Endothelial cell of umbilical vein (primary cell): ENCODE results near the gene CDCA3. TPM values are rescaled to one million over a fixed set of nuclear protein-coding genes. Genes with fewer than 3 reads are reported as not detected.

Experiments used
- BruUV-seq: library from RNA; stranded (reverse); fragments of 400-500 nt; replicated peaks from 2 replicates; lab custom pipeline; 2021; lab: Mats Ljungman, UMichigan
- CTCF ChIA-PET: fragments of 300-600, 350-600 bp; sonication (Branson Sonifier 250); formaldehyde crosslinking; loops from one replicate; lab custom pipeline; 2021; ENCODE audit warnings: antibody characterized with exemption, inconsistent platforms; lab: Charles Lee
- POLR2A ChIA-PET: fragments of 300-600, 350-600 bp; sonication (Branson Sonifier 250); formaldehyde crosslinking; loops from one replicate; lab custom pipeline; 2021; ENCODE audit warnings: antibody characterized with exemption, inconsistent platforms; lab: Charles Lee
- DNase-seq: peaks from one replicate; pipeline ENCODE4 v3.0.0-alpha.2; 2011; ENCODE audit warnings: low read depth, low spot score
- FAIRE-seq: peaks from 2 replicates; lab custom pipeline; 2011; peaks lifted over from hg19 to GRCh38; lab: Jason Lieb, UNC
- H2AFZ ChIP-seq: 2 replicates; pipeline ENCODE4 v1.6.0; 2012; ENCODE audit warnings: low read depth, low read length, control low read depth, inconsistent platforms
- H3K27ac ChIP-seq: 2 replicates; pipeline ENCODE4 v1.5.1; 2011; ENCODE audit warnings: low read depth, mild to moderate bottlenecking, control low read depth, low read length, moderate library complexity; ENCODE audit not compliant: insufficient read depth
- H3K27me3 ChIP-seq, 2 experiments: 2 replicates each; pipeline versions ENCODE4 v1.6.0 to v1.6.1; 2011; ENCODE audit warnings: low read length in 2 of 2, mixed read lengths in 1 of 2; ENCODE audit not compliant: control insufficient read depth in 2 of 2, insufficient read depth in 2 of 2
- H3K36me3 ChIP-seq, 2 experiments: 2 replicates in 1 of 2; 3 replicates in 1 of 2; pipeline ENCODE4 v1.5.1; 2011; ENCODE audit warnings: low read length in 2 of 2, mild to moderate bottlenecking in 1 of 2, moderate library complexity in 1 of 2; ENCODE audit not compliant: control insufficient read depth in 2 of 2, insufficient read depth in 2 of 2; ENCODE audit errors: extremely low read depth in 1 of 2
- H3K4me1 ChIP-seq: 3 replicates; pipeline ENCODE4 v1.5.1; 2011; ENCODE audit warnings: mild to moderate bottlenecking, low read length; ENCODE audit not compliant: control insufficient read depth, insufficient read depth; ENCODE audit errors: extremely low read depth
- H3K4me2 ChIP-seq: 2 replicates; pipeline ENCODE4 v1.6.1; 2011; ENCODE audit warnings: low read length, control low read depth, mixed read lengths; ENCODE audit not compliant: insufficient read depth
- H3K4me3 ChIP-seq, 3 experiments: fragments of 200-600 bp in 1 of 3; sonication (generic), shearing (Covaris generic) in 1 of 3; replicated peaks in 1 of 3; 2 replicates each; pipeline ENCODE4 v1.5.1; 2011 to 2016; ENCODE audit warnings: control low read depth in 3 of 3, low read length in 3 of 3, mild to moderate bottlenecking in 2 of 3, inconsistent platforms in 1 of 3, low read depth in 1 of 3, moderate library complexity in 1 of 3; ENCODE audit not compliant: insufficient read depth in 1 of 3
- H3K79me2 ChIP-seq: 2 replicates; pipeline ENCODE4 v1.6.0; 2012; ENCODE audit warnings: low read length, inconsistent platforms; ENCODE audit not compliant: control insufficient read depth, insufficient read depth
- H3K9ac ChIP-seq: replicated peaks from 2 replicates; pipeline ENCODE3; 2011; ENCODE audit warnings: low read length, control low read depth; ENCODE audit not compliant: insufficient read depth; ENCODE audit errors: extremely low read depth
- H3K9me1 ChIP-seq: replicated peaks from 3 replicates; pipeline ENCODE4 v1.6.0; 2011; ENCODE audit warnings: mild to moderate bottlenecking, low read length; ENCODE audit not compliant: control insufficient read depth, insufficient read depth; ENCODE audit errors: extremely low read depth
- H3K9me3 ChIP-seq: replicated peaks from 2 replicates; pipeline ENCODE4 v1.5.1; 2012; ENCODE audit warnings: low read length, inconsistent platforms; ENCODE audit not compliant: control insufficient read depth, insufficient read depth
- H4K20me1 ChIP-seq: replicated peaks from 2 replicates; pipeline ENCODE3; 2011; ENCODE audit warnings: mild to moderate bottlenecking, low read length; ENCODE audit not compliant: control insufficient read depth, insufficient read depth; ENCODE audit errors: extremely low read depth
- EZH2 ChIP-seq: IDR thresholded peaks from 2 replicates; pipeline ENCODE4 v1.6.1; 2012; ENCODE audit warnings: borderline replicate concordance, low read depth, mild to moderate bottlenecking, moderate library complexity, low read length, inconsistent platforms; ENCODE audit not compliant: severe bottlenecking
- FOS ChIP-seq: IDR thresholded peaks from 2 replicates; pipeline ENCODE4 v1.6.1; 2011; ENCODE audit warnings: mild to moderate bottlenecking, low read length, moderate library complexity, borderline replicate concordance; ENCODE audit not compliant: insufficient read depth
- GATA2 ChIP-seq: IDR thresholded peaks from 2 replicates; pipeline ENCODE4 v1.7.0; 2011; ENCODE audit warnings: low read depth, mild to moderate bottlenecking, moderate library complexity, mixed read lengths, low read length; ENCODE audit not compliant: insufficient read length, insufficient read depth
- JUN ChIP-seq: IDR thresholded peaks from 2 replicates; pipeline ENCODE4 v1.6.1; 2011; ENCODE audit warnings: borderline replicate concordance, low read depth; ENCODE audit not compliant: insufficient read length, insufficient read depth
- MAX ChIP-seq: IDR thresholded peaks from 2 replicates; pipeline ENCODE4 v1.6.1; 2011; ENCODE audit not compliant: insufficient read depth, insufficient read length
- MYC ChIP-seq: IDR thresholded peaks from one replicate; pipeline ENCODE4 v1.6.1; 2011; ENCODE audit warnings: mild to moderate bottlenecking, low read depth, low read length
- POLR2A ChIP-seq: IDR thresholded peaks from 2 replicates; pipeline ENCODE4 v1.6.1; 2012; ENCODE audit warnings: low read depth, mild to moderate bottlenecking, control low read depth, low read length
- POLR2AphosphoS5 ChIP-seq: IDR thresholded peaks from 2 replicates; pipeline ENCODE4 v1.6.1; 2012; ENCODE audit warnings: low read depth, mild to moderate bottlenecking, control low read depth, low read length, moderate library complexity; ENCODE audit not compliant: insufficient read depth
- dilution Hi-C: fragments of 300-500 bp; cut with MboI; formaldehyde crosslinking; loops from one replicate; pipeline ENCODE4 v1.15.0; 2019; ENCODE audit warnings: low sequenced_read_pairs; ENCODE audit not compliant: extremely low pct_ligation_motif_present
- intact Hi-C: fragments of 100-400 bp; cut with micrococcal nuclease; formaldehyde crosslinking; loops from one replicate; pipeline ENCODE4 v1.10.0; 2022
- polyA plus RNA-seq, 4 experiments: library from polyadenylated mRNA; depleted of rRNA in 3 of 4; stranded (reverse) in 3 of 4; unstranded in 1 of 4; fragments of >200 nt; gene quantifications; 2 replicates each; pipeline versions ENCODE4 v1.2.1 to v1.2.3, GENCODE V29; 2011 to 2012; ENCODE audit warnings: missing spikeins in 1 of 4
- total RNA-seq: library from RNA; stranded (reverse); gene quantifications from 2 replicates; pipeline ENCODE4 v1.2.3, GENCODE V29; 2021
- TF ChIP-seq, protein P1 (sequence below), 2 donors: IDR thresholded peaks; 1 replicate in 1 of 2; 2 replicates in 1 of 2; pipeline ENCODE4 v1.5.1; 2011; ENCODE audit warnings: low read length in 2 of 2, mild to moderate bottlenecking in 2 of 2, moderate library complexity in 2 of 2, control low read depth in 1 of 2, inconsistent platforms in 1 of 2, low read depth in 1 of 2; ENCODE audit not compliant: insufficient read depth in 1 of 2; ENCODE audit errors: extremely low read depth in 1 of 2

Gene CDCA3
- total and polyA plus RNA-seq, 2 donors (not counting 3 experiments of a cell fraction or from before 2014, with no cell fraction given): 44.3 to 53.5 TPM

DNA sequence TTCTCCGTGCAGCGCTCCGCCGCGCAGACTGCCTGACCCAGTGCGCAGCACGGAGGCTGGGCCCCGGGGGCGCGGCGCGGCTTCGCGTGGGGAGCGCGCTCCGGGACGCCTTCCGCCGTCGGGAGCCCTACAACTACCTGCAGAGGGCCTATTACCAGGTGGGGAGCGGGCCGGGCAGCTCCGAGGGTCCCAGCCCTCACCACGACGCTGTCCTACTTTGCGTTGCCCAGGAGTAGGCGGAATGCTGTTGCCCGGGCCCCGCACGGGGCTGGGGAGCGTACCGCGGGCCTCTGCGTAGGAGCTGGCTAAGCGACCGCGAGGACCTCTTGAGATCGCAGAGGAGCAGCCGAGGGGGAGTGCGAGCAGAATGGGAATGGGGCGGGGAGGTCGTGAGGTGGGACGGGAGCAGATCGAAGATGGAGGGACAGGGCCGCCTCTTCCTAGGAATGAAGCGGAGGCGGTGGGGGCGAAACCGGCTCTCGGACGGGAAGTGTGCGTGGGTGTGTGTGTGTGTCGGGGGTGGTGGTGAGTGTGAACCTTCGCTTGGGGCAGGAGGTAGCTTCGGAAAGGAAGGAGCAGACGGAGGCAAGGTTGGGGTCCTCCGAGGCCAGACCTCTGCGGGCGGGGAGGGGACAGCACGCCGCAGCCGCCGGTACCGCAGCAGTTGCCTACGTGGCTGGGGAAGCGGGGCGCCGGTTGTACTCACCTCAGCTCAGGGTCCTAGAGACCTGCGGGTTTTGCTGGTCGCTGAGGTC is 22.1 kb downstream of the CDCA3 start:
- peak overlapping the region; percentile 76 for H3K9ac ChIP-seq

DNA sequence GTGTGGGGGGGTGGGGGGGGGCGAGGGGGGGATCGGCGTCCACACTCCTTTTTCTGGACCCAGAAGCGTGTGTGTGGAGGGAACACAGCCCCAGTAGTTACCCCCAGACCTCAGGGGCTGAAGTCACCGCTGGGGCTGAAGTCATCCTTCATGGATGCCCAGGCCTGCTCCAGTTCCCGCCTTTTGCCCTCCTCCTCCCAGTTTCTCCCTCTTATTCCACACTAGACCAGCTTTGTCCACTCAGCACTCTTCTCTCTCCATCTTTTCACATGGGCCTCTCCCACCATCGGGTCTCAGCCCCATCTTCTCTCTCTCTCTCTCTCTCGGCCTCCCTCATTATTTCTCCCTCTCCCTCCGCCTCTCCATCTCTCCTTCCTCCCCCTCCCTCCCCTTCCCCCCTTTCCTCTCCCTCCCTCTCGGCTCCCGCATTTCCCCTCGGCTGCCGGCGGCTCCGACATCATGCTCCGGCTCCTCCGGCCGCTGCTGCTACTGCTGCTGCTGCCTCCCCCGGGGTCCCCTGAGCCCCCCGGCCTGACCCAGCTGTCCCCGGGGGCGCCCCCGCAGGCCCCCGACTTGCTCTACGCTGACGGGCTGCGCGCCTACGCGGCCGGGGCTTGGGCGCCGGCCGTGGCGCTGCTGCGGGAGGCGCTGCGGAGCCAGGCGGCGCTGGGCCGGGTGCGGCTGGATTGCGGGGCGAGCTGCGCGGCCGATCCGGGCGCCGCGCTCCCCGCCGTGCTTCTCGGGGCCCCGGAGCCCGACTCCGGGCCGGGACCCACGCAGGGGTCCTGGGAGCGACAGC is 22.9 kb downstream of the CDCA3 start, which contains the start of gene P3H3:
Gene P3H3 (plus strand): TSS at position 426 of the 799 bp plus-strand sequence. CDS start 34 bp downstream, at position 460.
- H3K79me2 ChIP-seq: peaks cover 25% of the 10 kb centered on the region
- peak within 1 kb of the TSS; percentile 29 for H3K27ac ChIP-seq
- peak within 1 kb of the TSS; percentile 84 for H2AFZ ChIP-seq
- peaks cover 20% of the 10 kb centered on the region for H3K4me1 ChIP-seq
- H3K9ac ChIP-seq: peak within 1 kb of the TSS; percentile 76
- ChIA-PET POLR2A (interaction anchor here (1.2 kb wide), 1 partner anchor 75 kb away, joined by 3 read pairs; the partner anchor contains the start of gene MLF2), CTCF (interaction anchor here (0.6 to 12.0 kb wide), 6 partner anchors 47 to 208 kb away, joined by 3 to 148 read pairs (median 7); partner anchors contain the start of genes MLF2 and PTMS)
- peak; percentile 56 for DNase-seq
- no TSS peak for BruUV-seq
- H3K4me3 ChIP-seq: peak within 1 kb of the TSS; percentile 62 to 89 (median 80)
- TF ChIP-seq, protein P1, sequence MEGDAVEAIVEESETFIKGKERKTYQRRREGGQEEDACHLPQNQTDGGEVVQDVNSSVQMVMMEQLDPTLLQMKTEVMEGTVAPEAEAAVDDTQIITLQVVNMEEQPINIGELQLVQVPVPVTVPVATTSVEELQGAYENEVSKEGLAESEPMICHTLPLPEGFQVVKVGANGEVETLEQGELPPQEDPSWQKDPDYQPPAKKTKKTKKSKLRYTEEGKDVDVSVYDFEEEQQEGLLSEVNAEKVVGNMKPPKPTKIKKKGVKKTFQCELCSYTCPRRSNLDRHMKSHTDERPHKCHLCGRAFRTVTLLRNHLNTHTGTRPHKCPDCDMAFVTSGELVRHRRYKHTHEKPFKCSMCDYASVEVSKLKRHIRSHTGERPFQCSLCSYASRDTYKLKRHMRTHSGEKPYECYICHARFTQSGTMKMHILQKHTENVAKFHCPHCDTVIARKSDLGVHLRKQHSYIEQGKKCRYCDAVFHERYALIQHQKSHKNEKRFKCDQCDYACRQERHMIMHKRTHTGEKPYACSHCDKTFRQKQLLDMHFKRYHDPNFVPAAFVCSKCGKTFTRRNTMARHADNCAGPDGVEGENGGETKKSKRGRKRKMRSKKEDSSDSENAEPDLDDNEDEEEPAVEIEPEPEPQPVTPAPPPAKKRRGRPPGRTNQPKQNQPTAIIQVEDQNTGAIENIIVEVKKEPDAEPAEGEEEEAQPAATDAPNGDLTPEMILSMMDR (IDR thresholded peaks at IDR 0.05; ENCODE audit: extremely low read depth in 1 of 2, insufficient read depth in 1 of 2, low read depth in 1 of 2, low read length in 2 of 2): peak in 1 of 2 donors; percentile 12
- TF ChIP-seq FOS (no peak), POLR2AphosphoS5 (no peak), MAX (no peak), POLR2A (peak; percentile 47), GATA2 (no peak), JUN (no peak), EZH2 (no peak), MYC (no peak)
- dilution Hi-C loops (no loop called here), intact Hi-C loops (no loop called here)
- H3K9me1 ChIP-seq: no peaks in the 10 kb centered on the region
- peak; percentile 74 for FAIRE-seq
- no peaks in the 10 kb centered on the region for H4K20me1 ChIP-seq
- peak within 1 kb of the TSS; percentile 81 for H3K4me2 ChIP-seq
- peaks cover 0 to 8% of the 10 kb centered on the region in 2 experiments for H3K36me3 ChIP-seq
- H3K9me3 ChIP-seq: no peaks in the 10 kb centered on the region
- no peaks in the 10 kb centered on the region for H3K27me3 ChIP-seq

More for the DNA sequence above, 22.1 kb downstream of the CDCA3 start:
- Histone ChIP-seq H3K9me1 (no peaks in the 10 kb centered on the region), H3K27me3 (no peaks in the 10 kb centered on the region), H3K27ac (peak overlapping the region; percentile 29), H2AFZ (peak overlapping the region; percentile 19), H3K9me3 (no peaks in the 10 kb centered on the region), H3K79me2 (peaks cover 25% of the 10 kb centered on the region), H3K4me3 (peak overlapping the region; percentile 62 to 89 (median 80)), H3K36me3 (peaks cover 0 to 13% of the 10 kb centered on the region in 2 experiments), H3K4me2 (peak overlapping the region; percentile 81), H4K20me1 (no peaks in the 10 kb centered on the region), H3K4me1 (peaks cover 20% of the 10 kb centered on the region)
- DNase-seq (no peak), FAIRE-seq (peak; percentile 21)
- intact Hi-C loops (no loop called here), dilution Hi-C loops (no loop called here)
- ChIA-PET POLR2A (interaction anchor here (0.8 to 1.2 kb wide), 3 partner anchors 15 to 89 kb away, joined by 3 to 6 read pairs (median 3); partner anchors contain the start of gene MLF2), CTCF (interaction anchor here (1.4 to 12.0 kb wide), 2 partner anchors 76 to 209 kb away, joined by 3 to 148 read pairs; partner anchors contain the start of gene MLF2)
- TSS peak; percentile 37 for BruUV-seq
- TF ChIP-seq POLR2A (peak; percentile 33), POLR2AphosphoS5 (peak; percentile 23), FOS (peak; percentile 19), EZH2 (no peak), GATA2 (no peak)
